H9 (cell line): Measurements from ENCODE around the gene MYH9. TPM values are rescaled to one million over a fixed set of nuclear protein-coding genes. Genes with fewer than 3 reads are reported as not detected.
A peak's percentile ranks its signal among the peaks of the same experiment; 100 is the strongest.

Experiments used
- DNase-seq: peaks from one replicate; pipeline ENCODE4 v3.0.0-alpha.2; 2017
- H2AFZ ChIP-seq: one replicate; pipeline ENCODE4 v1.6.1; 2013; ENCODE audit warnings: mild to moderate bottlenecking, low read length, control low read depth, moderate library complexity
- H2AK5ac ChIP-seq: 2 replicates; pipeline ENCODE4 v1.6.1; 2013; ENCODE audit warnings: low read length, control low read depth, mixed read lengths; ENCODE audit not compliant: insufficient read length
- H2BK120ac ChIP-seq: one replicate; pipeline ENCODE4 v1.6.1; 2013; ENCODE audit warnings: low read depth, mild to moderate bottlenecking, low read length, control low read depth, inconsistent platforms; ENCODE audit not compliant: poor library complexity, severe bottlenecking
- H2BK12ac ChIP-seq: 2 replicates; pipeline ENCODE4 v1.6.1; 2013; ENCODE audit warnings: low read length, control low read depth, mixed read lengths, low read depth; ENCODE audit not compliant: insufficient read length
- H2BK15ac ChIP-seq: 2 replicates; pipeline ENCODE4 v1.6.1; 2013; ENCODE audit warnings: low read depth, low read length, control low read depth
- H2BK20ac ChIP-seq: one replicate; pipeline ENCODE4 v1.6.1; 2013; ENCODE audit warnings: low read depth, mild to moderate bottlenecking, low read length, control low read depth, inconsistent platforms; ENCODE audit not compliant: poor library complexity, severe bottlenecking
- H2BK5ac ChIP-seq: 2 replicates; pipeline ENCODE4 v1.6.1; 2013; ENCODE audit warnings: low read length, control low read depth, mixed read lengths; ENCODE audit not compliant: insufficient read length
- H3K14ac ChIP-seq: 2 replicates; pipeline ENCODE4 v1.6.1; 2013; ENCODE audit warnings: low read length, control low read depth; ENCODE audit not compliant: insufficient read depth
- H3K18ac ChIP-seq: 2 replicates; pipeline ENCODE4 v1.6.1; 2013; ENCODE audit warnings: low read depth, mild to moderate bottlenecking, mixed read lengths, low read length, control low read depth; ENCODE audit not compliant: insufficient read length
- H3K23ac ChIP-seq: 2 replicates; pipeline ENCODE4 v1.6.1; 2013; ENCODE audit warnings: low read length, control low read depth, mixed read lengths, low read depth; ENCODE audit not compliant: insufficient read length
- H3K23me2 ChIP-seq: 2 replicates; pipeline ENCODE4 v1.6.1; 2013; ENCODE audit warnings: low read depth, mild to moderate bottlenecking, mixed read lengths, low read length, control low read depth; ENCODE audit not compliant: insufficient read length, poor library complexity, severe bottlenecking
- H3K27ac ChIP-seq: 2 replicates; pipeline ENCODE4 v1.5.1; 2013; ENCODE audit warnings: low read length, control low read depth, mixed read lengths, low read depth; ENCODE audit not compliant: insufficient read length
- H3K27me3 ChIP-seq: 2 replicates; pipeline ENCODE4 v1.6.1; 2013; ENCODE audit warnings: low read length, control low read depth, inconsistent platforms; ENCODE audit not compliant: insufficient read depth
- H3K4ac ChIP-seq: 2 replicates; pipeline ENCODE4 v1.6.1; 2013; ENCODE audit warnings: low read depth, mild to moderate bottlenecking, control low read depth, inconsistent platforms, low read length, moderate library complexity
- H3K4me1 ChIP-seq: 2 replicates; pipeline ENCODE4 v1.6.1; 2013; ENCODE audit warnings: low read length, control low read depth, inconsistent platforms; ENCODE audit not compliant: insufficient read depth
- H3K4me2 ChIP-seq: 2 replicates; pipeline ENCODE4 v1.6.1; 2013; ENCODE audit warnings: low read length, control low read depth, mixed read lengths; ENCODE audit not compliant: insufficient read length, insufficient read depth
- H3K56ac ChIP-seq: 2 replicates; pipeline ENCODE4 v1.6.1; 2013; ENCODE audit warnings: low read depth, mild to moderate bottlenecking, mixed read lengths, low read length, control low read depth; ENCODE audit not compliant: insufficient read length
- H3K79me1 ChIP-seq: 2 replicates; pipeline ENCODE4 v1.6.1; 2013; ENCODE audit warnings: low read depth, mild to moderate bottlenecking, moderate library complexity, low read length, control low read depth, inconsistent platforms; ENCODE audit not compliant: insufficient read depth, poor library complexity, severe bottlenecking
- H3K79me2 ChIP-seq: 2 replicates; pipeline ENCODE4 v1.6.1; 2013; ENCODE audit warnings: low read length, control low read depth, inconsistent platforms; ENCODE audit not compliant: insufficient read depth
- H3K9ac ChIP-seq: 2 replicates; pipeline ENCODE4 v1.6.1; 2013; ENCODE audit warnings: low read length, control low read depth, mixed read lengths; ENCODE audit not compliant: insufficient read length; ENCODE audit errors: extremely low read depth
- H3K9me3 ChIP-seq: one replicate; pipeline ENCODE4 v1.6.1; 2013; ENCODE audit warnings: low read depth, low read length, inconsistent platforms; ENCODE audit not compliant: control insufficient read depth
- H3T11ph ChIP-seq: one replicate; pipeline ENCODE4 v1.6.1; 2013; ENCODE audit warnings: mild to moderate bottlenecking, low read length, control low read depth, inconsistent platforms
- H4K20me1 ChIP-seq: one replicate; pipeline ENCODE4 v1.6.1; 2013; ENCODE audit not compliant: control insufficient read depth, insufficient read length, insufficient read depth
- H4K5ac ChIP-seq: 2 replicates; pipeline ENCODE4 v1.6.1; 2013; ENCODE audit warnings: low read depth, mild to moderate bottlenecking, mixed read lengths, low read length, control low read depth; ENCODE audit not compliant: insufficient read length
- H4K8ac ChIP-seq: replicated peaks from 2 replicates; pipeline ENCODE4 v1.6.1; 2013; ENCODE audit warnings: low read length, control low read depth, mixed read lengths, low read depth; ENCODE audit not compliant: insufficient read length
- H4K91ac ChIP-seq: 2 replicates; pipeline ENCODE4 v1.6.1; 2013; ENCODE audit warnings: low read depth, mild to moderate bottlenecking, moderate library complexity, mixed read lengths, low read length, control low read depth; ENCODE audit not compliant: insufficient read length
- H3K27ac Mint-ChIP-seq, 3 experiments: 2 replicates in 2 of 3; 3 replicates in 1 of 3; pipeline ENCODE4 v1.8.0; 2020 to 2021; ENCODE audit warnings: mixed read lengths in 3 of 3, mild to moderate bottlenecking in 1 of 3, moderate library complexity in 1 of 3
- H3K27me3 Mint-ChIP-seq: 2 replicates; pipeline ENCODE4 v1.8.0; 2021; ENCODE audit warnings: low read depth, mild to moderate bottlenecking, moderate library complexity, mixed read lengths
- H3K36me3 Mint-ChIP-seq, 3 experiments: 2 replicates in 2 of 3; 3 replicates in 1 of 3; pipeline ENCODE4 v1.8.0; 2020 to 2021; ENCODE audit warnings: low read depth in 3 of 3, mixed read lengths in 3 of 3; ENCODE audit not compliant: insufficient read depth in 1 of 3
- H3K4me1 Mint-ChIP-seq, 2 experiments: 2 replicates each; pipeline ENCODE4 v1.8.0; 2020; ENCODE audit warnings: mixed read lengths in 2 of 2
- H3K4me3 Mint-ChIP-seq, 2 experiments: 2 replicates in 1 of 2; 3 replicates in 1 of 2; pipeline ENCODE4 v1.8.0; 2020 to 2021; ENCODE audit warnings: mild to moderate bottlenecking in 2 of 2, mixed read lengths in 2 of 2, moderate library complexity in 1 of 2
- H3K9me3 Mint-ChIP-seq, 2 experiments: 2 replicates in 1 of 2; 3 replicates in 1 of 2; pipeline ENCODE4 v1.8.0; 2020; ENCODE audit warnings: mild to moderate bottlenecking in 2 of 2, mixed read lengths in 2 of 2, moderate library complexity in 1 of 2
- whole genome bisulfite sequencing: extraction: QIAGEN DNeasy Blood & Tissue Kit; methylation state at CpG from one replicate; pipeline ENCODE4 v1.1.7; 2013; ENCODE audit warnings: missing lambda C conversion rate, low lambda C conversion rate, mixed read lengths; ENCODE audit not compliant: insufficient read length; ENCODE audit errors: extremely low coverage; 5-methylcytosine and 5-hydroxymethylcytosine counted together
- total RNA-seq: library from RNA; stranded (reverse); gene quantifications from 2 replicates; pipeline ENCODE4 v1.2.1, GENCODE V29; 2021
- TF ChIP-seq, protein P1 (sequence below): fragments of 200-600 bp; sonication (generic); conservative IDR thresholded peaks from 3 replicates; pipeline ENCODE4 v1.8.0; 2021; ENCODE audit warnings: antibody characterized with exemption, mild to moderate bottlenecking

MYH9 gene
- total RNA-seq, 1 experiment from 2014 or later = 266 TPM

DNA sequence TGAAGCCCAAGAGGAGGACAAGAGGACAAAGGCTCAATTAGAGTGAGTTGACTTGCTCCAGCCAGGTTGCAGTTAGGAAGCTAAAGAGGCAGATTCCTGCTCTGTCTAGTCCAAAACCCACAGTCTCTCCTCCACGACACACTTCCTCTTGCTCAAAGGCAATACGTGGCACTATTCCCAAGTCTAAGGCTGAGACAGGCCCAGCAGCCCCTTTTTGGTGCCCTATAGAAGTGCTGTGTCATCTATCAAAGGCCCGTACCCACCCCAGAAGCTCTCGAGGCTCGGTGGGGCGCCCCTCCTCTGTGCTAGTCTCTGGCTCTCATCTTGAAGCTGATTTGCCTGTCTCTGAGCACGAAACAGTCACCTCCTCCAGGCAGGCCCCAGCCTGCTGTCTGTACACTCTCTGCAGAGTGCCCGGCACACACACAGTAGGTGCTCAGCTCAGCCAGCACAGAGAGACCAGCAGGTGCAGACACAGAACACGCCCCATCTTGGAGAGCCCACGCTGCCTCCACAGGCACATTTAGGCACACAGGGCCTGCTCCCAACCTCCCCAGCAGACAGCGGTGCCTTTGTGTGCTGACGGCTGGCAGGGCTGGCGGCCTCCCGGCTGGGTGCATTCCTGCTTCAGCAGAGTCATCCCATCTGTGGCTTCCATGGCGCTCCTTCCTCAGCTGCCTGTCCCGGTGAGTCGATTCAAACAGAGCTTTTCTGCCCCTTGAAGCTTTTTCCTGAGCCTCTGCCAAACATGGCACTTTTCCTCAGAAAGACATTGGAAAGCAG is 52.8 kb downstream of the MYH9 start:
- Mint-ChIP-seq H3K4me1 (peaks cover 64 to 69% of the 10 kb centered on the region in 2 experiments), H3K4me3 (no peak overlapping the region), H3K27ac (peak overlapping the region; percentile 55 to 98 (median 98); a peak in 5 of 7 replicates), H3K27me3 (no peaks in the 10 kb centered on the region), H3K9me3 (no peaks in the 10 kb centered on the region), H3K36me3 (peaks cover 44 to 88% (median 66%) of the 10 kb centered on the region in 3 experiments)
- Histone ChIP-seq H4K91ac (no peak overlapping the region), H4K5ac (no peak overlapping the region), H3K9ac (no peak overlapping the region), H3K27me3 (no peaks in the 10 kb centered on the region), H2BK12ac (no peak overlapping the region), H3K23ac (no peak overlapping the region), H4K8ac (no peak overlapping the region), H2BK20ac (no peak overlapping the region), H3K4me1 (peaks cover 3% of the 10 kb centered on the region; the same call in 1 of the 2 replicates), H2AK5ac (no peak overlapping the region), H3K79me2 (peaks cover 2% of the 10 kb centered on the region; the same call in 1 of the 2 replicates), H4K20me1 (peaks cover 3% of the 10 kb centered on the region), H3K14ac (no peak overlapping the region), H2BK120ac (no peak overlapping the region), H3K4me2 (no peak overlapping the region), H2AFZ (no peak overlapping the region), H3K27ac (no peak overlapping the region), H3K4ac (no peak overlapping the region), H3K79me1 (peaks cover 2% of the 10 kb centered on the region), H2BK5ac (no peak overlapping the region), H3K56ac (no peak overlapping the region), H3K18ac (no peak overlapping the region), H3K23me2 (no peaks in the 10 kb centered on the region), H3T11ph (no peak overlapping the region), H3K9me3 (no peaks in the 10 kb centered on the region), H2BK15ac (no peak overlapping the region)
- DNase-seq = no peak
- WGBS = no CpG with 5 or more reads among the region's 17 CpGs
- TF ChIP-seq, protein P1, sequence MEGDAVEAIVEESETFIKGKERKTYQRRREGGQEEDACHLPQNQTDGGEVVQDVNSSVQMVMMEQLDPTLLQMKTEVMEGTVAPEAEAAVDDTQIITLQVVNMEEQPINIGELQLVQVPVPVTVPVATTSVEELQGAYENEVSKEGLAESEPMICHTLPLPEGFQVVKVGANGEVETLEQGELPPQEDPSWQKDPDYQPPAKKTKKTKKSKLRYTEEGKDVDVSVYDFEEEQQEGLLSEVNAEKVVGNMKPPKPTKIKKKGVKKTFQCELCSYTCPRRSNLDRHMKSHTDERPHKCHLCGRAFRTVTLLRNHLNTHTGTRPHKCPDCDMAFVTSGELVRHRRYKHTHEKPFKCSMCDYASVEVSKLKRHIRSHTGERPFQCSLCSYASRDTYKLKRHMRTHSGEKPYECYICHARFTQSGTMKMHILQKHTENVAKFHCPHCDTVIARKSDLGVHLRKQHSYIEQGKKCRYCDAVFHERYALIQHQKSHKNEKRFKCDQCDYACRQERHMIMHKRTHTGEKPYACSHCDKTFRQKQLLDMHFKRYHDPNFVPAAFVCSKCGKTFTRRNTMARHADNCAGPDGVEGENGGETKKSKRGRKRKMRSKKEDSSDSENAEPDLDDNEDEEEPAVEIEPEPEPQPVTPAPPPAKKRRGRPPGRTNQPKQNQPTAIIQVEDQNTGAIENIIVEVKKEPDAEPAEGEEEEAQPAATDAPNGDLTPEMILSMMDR = no peak
